Right renal cortex interstitium (tissue), 3 donors: ENCODE measurements around the gene POLN. TPM values are rescaled to one million over a fixed set of nuclear protein-coding genes. Genes with fewer than 3 reads are reported as not detected.

Experiments used
- DNase-seq, 3 donors: peaks; one replicate each; pipeline ENCODE4 v3.0.0-alpha.2; 2013; ENCODE audit warnings: low read depth in 3 of 3, low spot score in 2 of 3
- polyA plus RNA-seq, 3 donors: library from polyadenylated mRNA; unstranded; fragments of 120-200 nt; gene quantifications; one replicate each; pipeline ENCODE4 v1.2.1, GENCODE V29; 2013; ENCODE audit not compliant: insufficient read length in 3 of 3

The POLN gene
- 1 to 10 TPM; 2.5 to 3.3 (median 2.8) TPM for polyA plus RNA-seq

GRCh38 chr4:2241410-2242353 lies at the start of gene POLN, which contains the start of gene HAUS3:
Gene POLN (minus strand): TSS chr4:2242121. CDS start chr4:2229231, 12,890 bp downstream.
Gene HAUS3 (minus strand): TSS chr4:2242121. CDS start chr4:2240946, 1,175 bp downstream.
- DNase-seq: peak; percentile 95

DNA sequence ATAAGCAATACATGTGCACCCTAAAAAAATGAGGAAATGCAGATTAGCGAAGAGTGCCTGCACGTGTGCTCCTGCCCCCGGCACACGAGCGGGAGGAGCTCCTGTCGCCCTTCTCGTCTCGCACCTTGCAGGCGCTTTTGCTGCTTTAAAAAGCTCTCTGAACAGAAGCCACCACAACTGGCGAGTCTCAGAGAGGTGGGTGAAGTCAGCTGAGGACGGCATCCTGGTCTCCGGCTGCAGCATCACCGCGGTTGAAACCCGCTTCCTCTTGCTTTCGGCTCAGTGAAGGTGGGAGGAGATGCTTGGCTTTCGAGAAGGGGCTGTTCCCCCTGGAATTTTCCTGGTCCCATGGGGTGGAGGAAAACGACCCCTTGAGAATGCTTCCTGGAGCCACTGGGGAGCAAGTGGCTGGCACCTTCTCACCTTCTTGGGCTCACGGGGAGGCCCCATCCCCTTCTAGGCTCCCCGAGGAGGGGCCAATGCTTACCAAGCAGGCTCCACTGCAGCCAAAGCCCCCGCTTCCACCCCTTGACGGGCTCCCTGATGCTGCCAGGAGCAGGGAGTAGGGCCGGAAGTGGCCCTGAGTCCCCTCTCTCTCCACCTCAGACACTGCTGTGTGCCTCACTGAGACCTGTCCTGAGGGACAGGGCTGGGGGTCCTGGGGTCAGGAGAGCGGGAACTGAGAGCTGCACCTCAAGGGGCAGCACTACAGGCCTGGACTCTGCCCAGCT lies 49.2 kb upstream of the POLN start:
- no peak for DNase-seq

GRCh38 chr4:2290488-2290887 lies 48.6 kb upstream of the POLN start:
- DNase-seq: no peak

GRCh38 chr4:2289955-2290333 lies 48.0 kb upstream of the POLN start:
- no peak for DNase-seq

GRCh38 chr4:2289311-2289954 lies 47.5 kb upstream of the POLN start:
- no peak for DNase-seq

- no peak for DNase-seq
Observed at GRCh38 chr4:2288051-2288541, 46.2 kb upstream of the POLN start.

DNA sequence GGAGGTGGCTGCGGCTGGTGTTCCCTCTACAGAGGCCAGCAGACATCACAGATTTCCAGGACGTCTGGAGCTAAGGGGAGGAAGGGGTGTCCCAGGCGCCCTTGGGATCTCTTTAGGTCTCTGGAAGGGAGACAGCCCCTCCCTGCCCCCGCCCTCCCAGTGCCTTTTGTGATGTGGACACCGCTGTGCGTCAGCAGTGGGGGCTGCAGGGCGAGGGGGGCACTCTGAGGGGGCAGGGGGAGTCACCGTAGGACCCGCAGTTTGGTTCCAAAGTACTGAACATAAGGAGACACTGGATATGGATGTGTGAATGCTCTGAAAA lies 45.6 kb upstream of the POLN start:
- DNase-seq: no peak

- DNase-seq: no peak
Observed at GRCh38 chr4:2286904-2287593, 45.1 kb upstream of the POLN start.

- DNase-seq: no peak
Observed at GRCh38 chr4:2285613-2286381, 43.9 kb upstream of the POLN start.

DNA sequence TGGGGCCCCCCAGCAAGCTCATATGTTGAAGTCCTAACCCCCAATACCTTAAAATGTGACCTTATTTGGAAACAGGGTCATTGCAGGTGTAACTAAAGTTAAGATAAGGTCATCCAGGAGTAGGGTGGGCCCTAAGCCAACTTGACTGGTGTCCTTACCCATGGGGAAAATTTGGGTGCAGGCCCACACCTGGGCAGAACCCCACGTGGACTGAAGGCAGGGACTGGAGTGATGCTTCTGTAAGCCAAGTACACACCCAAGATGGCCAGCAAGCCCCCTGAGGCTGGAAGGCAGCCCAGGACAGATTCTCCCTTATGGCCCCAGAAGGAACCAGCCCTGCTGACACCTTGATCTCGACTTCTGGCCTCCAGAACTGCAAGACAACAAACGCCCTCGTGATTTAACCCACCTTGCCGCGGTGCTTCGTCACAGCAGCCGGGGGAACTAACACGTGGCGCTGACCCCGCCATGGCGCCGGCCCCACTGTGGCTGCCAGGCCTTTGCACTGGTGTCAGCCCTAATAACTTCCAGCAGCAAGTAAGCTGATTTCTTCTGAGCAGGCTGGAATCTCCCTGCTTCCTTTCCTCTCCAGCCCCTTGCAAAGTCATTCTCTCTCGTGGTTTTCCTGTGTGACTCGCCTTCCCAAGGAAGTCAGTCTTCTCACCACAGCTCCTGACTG lies 43.2 kb upstream of the POLN start:
- no peak for DNase-seq

- no peak for DNase-seq
Observed at GRCh38 chr4:2284161-2284933, 42.4 kb upstream of the POLN start.

- DNase-seq: no peak
Observed at GRCh38 chr4:2283199-2283711, 41.3 kb upstream of the POLN start.

DNA sequence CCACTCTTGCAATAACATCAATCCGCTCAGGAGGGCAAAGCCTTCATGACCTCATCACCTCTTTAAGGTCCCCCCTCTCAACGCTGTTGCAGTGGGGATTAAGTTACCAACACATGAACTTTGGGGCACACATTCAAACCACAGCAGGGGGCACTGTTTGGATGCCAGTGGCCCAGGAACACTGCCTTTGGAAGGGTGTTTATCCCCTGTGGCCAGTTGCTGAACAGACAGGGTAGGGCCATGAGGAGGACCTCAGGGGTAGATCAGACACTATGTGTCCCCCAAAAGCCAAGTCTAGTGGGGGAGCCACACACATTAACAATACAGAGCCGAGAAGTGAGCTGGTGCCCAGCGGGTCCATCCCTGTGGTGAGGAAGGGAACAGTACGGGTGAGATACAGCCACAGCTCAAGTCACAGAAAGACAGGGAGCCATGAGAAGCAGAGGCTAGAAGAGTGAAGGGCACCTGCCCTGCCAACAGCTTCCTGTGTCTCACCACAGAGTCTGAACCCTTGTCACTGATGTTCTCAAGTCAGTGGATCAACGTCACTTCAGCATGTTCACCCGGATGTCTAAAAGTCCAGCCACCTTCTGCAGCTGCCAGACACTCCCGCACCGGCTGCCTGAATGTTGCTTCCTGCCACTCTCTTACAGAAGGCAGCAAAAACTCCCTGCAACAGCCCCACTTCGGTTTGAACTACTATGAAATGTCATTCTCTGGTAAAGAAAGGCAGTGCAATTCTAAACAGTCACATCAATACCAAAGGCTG lies 39.8 kb upstream of the POLN start:
- DNase-seq: no peak

DNA sequence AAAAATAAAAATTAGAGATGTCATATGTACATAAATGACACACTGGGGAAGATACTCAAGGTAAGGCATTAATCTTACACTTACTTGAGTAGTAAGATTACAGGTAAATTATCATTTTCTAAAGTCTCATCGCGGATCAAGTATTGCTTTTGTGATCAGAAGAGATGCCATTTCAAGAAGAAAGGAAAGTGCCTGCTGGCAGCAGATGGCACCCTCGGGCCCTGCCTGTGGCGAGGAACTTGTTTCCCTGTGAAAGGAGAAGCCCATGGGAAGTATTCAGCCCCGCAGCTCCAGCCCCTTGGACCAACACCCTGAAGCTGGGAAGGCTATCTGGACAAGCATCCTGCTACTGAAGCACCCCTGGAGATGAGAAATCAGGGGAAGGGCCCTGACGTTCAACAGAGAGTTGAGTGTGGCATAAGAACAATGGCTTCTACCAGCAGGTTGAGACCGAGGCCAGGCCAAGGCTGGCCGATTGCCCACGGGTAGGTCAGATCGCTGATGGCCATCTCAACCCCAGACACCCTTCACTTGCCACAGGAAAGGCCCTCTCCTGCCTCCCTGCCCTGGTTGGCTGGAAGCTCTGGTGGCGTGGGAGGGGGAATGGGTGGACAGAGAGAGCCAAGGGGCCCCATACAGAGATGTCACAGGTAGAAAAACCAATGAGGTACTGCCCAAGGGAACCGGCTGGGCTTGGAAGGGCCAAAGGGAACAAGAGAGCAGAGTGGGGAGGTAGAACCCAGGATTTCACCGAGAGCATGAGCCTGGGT lies 38.8 kb upstream of the POLN start:
- no peak for DNase-seq

DNA sequence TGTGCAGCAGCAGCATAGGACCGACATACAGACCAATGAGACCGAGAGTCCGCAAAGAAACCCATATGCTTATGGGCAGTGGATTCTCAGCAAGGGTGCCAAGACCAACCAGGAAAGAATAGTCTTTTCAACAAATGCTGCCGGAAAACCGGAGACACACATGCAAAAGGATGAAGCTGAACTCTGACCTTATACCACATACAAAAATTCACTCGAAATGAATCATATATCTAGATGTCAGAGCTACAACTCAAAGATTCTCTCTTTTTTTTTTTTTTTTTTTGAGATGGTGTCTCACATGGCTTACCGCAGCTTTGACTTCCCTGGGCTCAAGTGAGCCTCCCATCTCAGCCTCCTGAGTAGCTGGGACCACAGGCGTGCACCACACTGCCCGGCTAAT lies 36.0 kb upstream of the POLN start:
- no peak for DNase-seq

DNA sequence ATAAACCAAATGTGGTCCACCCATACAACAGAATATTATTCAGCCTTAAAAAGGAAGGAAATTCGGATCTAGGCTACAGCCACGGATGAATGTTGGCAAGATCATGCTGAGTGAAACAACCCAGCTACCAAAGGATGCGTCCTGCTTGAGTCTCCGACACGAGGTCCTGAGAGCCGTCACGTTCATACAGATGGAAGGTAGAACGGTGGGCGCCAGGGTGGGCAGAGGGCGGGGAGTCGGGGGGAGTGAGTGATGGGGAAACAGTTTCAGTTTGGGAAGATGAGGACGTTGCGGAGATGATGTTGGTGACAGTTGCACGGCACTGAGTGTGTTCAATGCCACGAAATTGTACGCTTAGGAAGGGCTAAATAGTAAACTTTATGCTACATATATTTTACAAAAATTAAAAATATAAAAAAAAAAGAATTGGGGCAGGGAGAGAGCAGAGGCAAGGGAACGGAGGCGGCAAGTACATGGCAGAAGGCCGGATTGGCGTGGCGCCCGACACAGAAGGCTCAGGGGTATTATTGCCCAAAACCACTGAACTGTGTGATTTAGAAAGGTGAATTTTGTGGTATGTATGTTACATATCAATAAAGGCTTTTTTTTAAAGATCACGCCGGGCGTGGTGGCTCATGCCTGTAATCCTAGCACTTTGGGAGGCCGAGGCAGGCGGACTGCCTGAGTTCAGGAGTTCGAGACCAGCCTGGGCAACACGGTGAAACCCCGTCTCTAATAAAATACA lies 34.8 kb upstream of the POLN start:
- no peak for DNase-seq
